ENCODE data around the gene YOD1.

Gene YOD1

GRCh38 chr1:207006083-207006482, 44.9 kb downstream of the YOD1 start:
- Histone ChIP-seq H3K14ac (ENCODE audit: low read length in 2 of 2) (no peak overlapping the region), H3K4me2 (ENCODE audit: low read length, poor library complexity, severe bottlenecking) (no peak overlapping the region), H4K91ac (ENCODE audit: low read length) (no peak overlapping the region), H3K9ac (ENCODE audit: low read length) (no peak overlapping the region), H3K4me1 (ENCODE audit: control insufficient read depth, insufficient read depth, low read depth, low read length) (peaks cover 10% of the 10 kb centered on the region), H2BK5ac (ENCODE audit: low read depth, low read length, poor library complexity, severe bottlenecking) (no peak overlapping the region), H3K18ac (ENCODE audit: low read depth in 1 of 2, low read length in 2 of 2) (no peak overlapping the region), H3K4me3 (ENCODE audit: insufficient read depth in 1 of 2, low read depth in 1 of 2, low read length in 2 of 2) (no peak overlapping the region), H4K8ac (ENCODE audit: low read length) (no peak overlapping the region), H3K36me3 (ENCODE audit: control insufficient read depth in 1 of 2, insufficient read depth in 2 of 2, low read depth in 1 of 2, low read length in 2 of 2) (no peaks in the 10 kb centered on the region), H2BK15ac (ENCODE audit: low read depth, poor library complexity, severe bottlenecking) (no peak overlapping the region), H3K23ac (ENCODE audit: low read length in 2 of 2) (no peak overlapping the region), H3K27ac (ENCODE audit: low read length, poor library complexity, severe bottlenecking) (no peak overlapping the region), H2AFZ (ENCODE audit: low read depth, low read length) (no peak overlapping the region), H3K79me1 (replicated peaks; ENCODE audit: low read length, poor library complexity, severe bottlenecking) (no peaks in the 10 kb centered on the region), H3K9me3 (ENCODE audit: control insufficient read depth, low read length) (no peaks in the 10 kb centered on the region), H2AK5ac (ENCODE audit: low read length, severe bottlenecking) (no peak overlapping the region), H3K27me3 (ENCODE audit: control insufficient read depth in 1 of 2, insufficient read depth in 1 of 2, low read length in 2 of 2) (peaks cover 0 to 14% of the 10 kb centered on the region in 2 experiments), H2BK12ac (ENCODE audit: low read length in 2 of 2) (no peak overlapping the region), H2BK120ac (ENCODE audit: low read depth, low read length) (no peak overlapping the region), H3K4ac (ENCODE audit: low read depth in 1 of 2, low read length in 2 of 2) (no peak overlapping the region)
- DNase-seq: no peak
- 100% methylated on average over 2 of the region's 3 CpGs for WGBS

GRCh38 chr1:207004931-207005830, 45.8 kb downstream of the YOD1 start:
- Histone ChIP-seq H2BK12ac (ENCODE audit: low read length in 2 of 2) (no peak overlapping the region), H2BK120ac (ENCODE audit: low read depth, low read length) (no peak overlapping the region), H3K27me3 (ENCODE audit: control insufficient read depth in 1 of 2, insufficient read depth in 1 of 2, low read length in 2 of 2) (peaks cover 0 to 12% of the 10 kb centered on the region in 2 experiments), H4K91ac (ENCODE audit: low read length) (no peak overlapping the region), H3K4me3 (ENCODE audit: insufficient read depth in 1 of 2, low read depth in 1 of 2, low read length in 2 of 2) (no peak overlapping the region), H2BK15ac (ENCODE audit: low read depth, poor library complexity, severe bottlenecking) (no peak overlapping the region), H3K23ac (ENCODE audit: low read length in 2 of 2) (no peak overlapping the region), H3K27ac (ENCODE audit: low read length, poor library complexity, severe bottlenecking) (no peak overlapping the region), H2AFZ (ENCODE audit: low read depth, low read length) (no peak overlapping the region), H3K4ac (ENCODE audit: low read depth in 1 of 2, low read length in 2 of 2) (no peak overlapping the region), H3K9ac (ENCODE audit: low read length) (no peak overlapping the region), H3K4me1 (ENCODE audit: control insufficient read depth, insufficient read depth, low read depth, low read length) (peaks cover 10% of the 10 kb centered on the region), H3K18ac (ENCODE audit: low read depth in 1 of 2, low read length in 2 of 2) (no peak overlapping the region), H4K8ac (ENCODE audit: low read length) (no peak overlapping the region), H3K36me3 (ENCODE audit: control insufficient read depth in 1 of 2, insufficient read depth in 2 of 2, low read depth in 1 of 2, low read length in 2 of 2) (no peaks in the 10 kb centered on the region), H2BK5ac (ENCODE audit: low read depth, low read length, poor library complexity, severe bottlenecking) (no peak overlapping the region), H3K14ac (ENCODE audit: low read length in 2 of 2) (no peak overlapping the region), H2AK5ac (ENCODE audit: low read length, severe bottlenecking) (peak overlapping the region; percentile 58), H3K79me1 (replicated peaks; ENCODE audit: low read length, poor library complexity, severe bottlenecking) (no peaks in the 10 kb centered on the region), H3K4me2 (ENCODE audit: low read length, poor library complexity, severe bottlenecking) (no peak overlapping the region), H3K9me3 (ENCODE audit: control insufficient read depth, low read length) (no peaks in the 10 kb centered on the region)
- peak; percentile 75 for DNase-seq
- 27% methylated on average over 7 of the region's 9 CpGs for whole genome bisulfite sequencing

GRCh38 chr1:207003210-207003609, 47.8 kb downstream of the YOD1 start:
- no peak overlapping the region for H3K9ac ChIP-seq (ENCODE audit: low read length)
- no peak for DNase-seq
- H3K27me3 ChIP-seq (ENCODE audit: control insufficient read depth in 1 of 2, insufficient read depth in 1 of 2, low read length in 2 of 2): peaks cover 0 to 8% of the 10 kb centered on the region in 2 experiments
- H3K27ac ChIP-seq (ENCODE audit: low read length, poor library complexity, severe bottlenecking): no peak overlapping the region
- H3K4me3 ChIP-seq (ENCODE audit: insufficient read depth in 1 of 2, low read depth in 1 of 2, low read length in 2 of 2): no peak overlapping the region
- peaks cover 7% of the 10 kb centered on the region for H3K4me1 ChIP-seq (ENCODE audit: control insufficient read depth, insufficient read depth, low read depth, low read length)
- H3K18ac ChIP-seq (ENCODE audit: low read depth in 1 of 2, low read length in 2 of 2): no peak overlapping the region
- H2AFZ ChIP-seq (ENCODE audit: low read depth, low read length): no peak overlapping the region
- no peak overlapping the region for H3K4me2 ChIP-seq (ENCODE audit: low read length, poor library complexity, severe bottlenecking)
- H2BK15ac ChIP-seq (ENCODE audit: low read depth, poor library complexity, severe bottlenecking): no peak overlapping the region
- H2BK120ac ChIP-seq (ENCODE audit: low read depth, low read length): no peak overlapping the region
- no peak overlapping the region for H3K14ac ChIP-seq (ENCODE audit: low read length in 2 of 2)
- no peak overlapping the region for H2BK5ac ChIP-seq (ENCODE audit: low read depth, low read length, poor library complexity, severe bottlenecking)
- H3K23ac ChIP-seq (ENCODE audit: low read length in 2 of 2): no peak overlapping the region
- no peak overlapping the region for H2BK12ac ChIP-seq (ENCODE audit: low read length in 2 of 2)
- H4K91ac ChIP-seq (ENCODE audit: low read length): no peak overlapping the region
- H3K4ac ChIP-seq (ENCODE audit: low read depth in 1 of 2, low read length in 2 of 2): no peak overlapping the region
- WGBS: 86% methylated on average over 4 of the region's 4 CpGs
- H3K9me3 ChIP-seq (ENCODE audit: control insufficient read depth, low read length): no peaks in the 10 kb centered on the region
- no peaks in the 10 kb centered on the region for H3K36me3 ChIP-seq (ENCODE audit: control insufficient read depth in 1 of 2, insufficient read depth in 2 of 2, low read depth in 1 of 2, low read length in 2 of 2)
- no peaks in the 10 kb centered on the region for H3K79me1 ChIP-seq (replicated peaks; ENCODE audit: low read length, poor library complexity, severe bottlenecking)
- H2AK5ac ChIP-seq (ENCODE audit: low read length, severe bottlenecking): no peak overlapping the region
- no peak overlapping the region for H4K8ac ChIP-seq (ENCODE audit: low read length)

- Histone ChIP-seq H3K18ac (ENCODE audit: low read depth in 1 of 2, low read length in 2 of 2) (no peak overlapping the region), H3K23ac (ENCODE audit: low read length in 2 of 2) (no peak overlapping the region), H3K4me3 (ENCODE audit: insufficient read depth in 1 of 2, low read depth in 1 of 2, low read length in 2 of 2) (no peak overlapping the region), H3K27ac (ENCODE audit: low read length, poor library complexity, severe bottlenecking) (no peak overlapping the region), H3K9me3 (ENCODE audit: control insufficient read depth, low read length) (no peaks in the 10 kb centered on the region), H3K27me3 (ENCODE audit: control insufficient read depth in 1 of 2, insufficient read depth in 1 of 2, low read length in 2 of 2) (peaks cover 0 to 8% of the 10 kb centered on the region in 2 experiments), H2AK5ac (ENCODE audit: low read length, severe bottlenecking) (no peak overlapping the region), H4K91ac (ENCODE audit: low read length) (no peak overlapping the region), H3K4me1 (ENCODE audit: control insufficient read depth, insufficient read depth, low read depth, low read length) (peaks cover 7% of the 10 kb centered on the region), H2BK5ac (ENCODE audit: low read depth, low read length, poor library complexity, severe bottlenecking) (no peak overlapping the region), H3K4me2 (ENCODE audit: low read length, poor library complexity, severe bottlenecking) (no peak overlapping the region), H3K4ac (ENCODE audit: low read depth in 1 of 2, low read length in 2 of 2) (no peak overlapping the region), H2AFZ (ENCODE audit: low read depth, low read length) (no peak overlapping the region), H3K79me1 (replicated peaks; ENCODE audit: low read length, poor library complexity, severe bottlenecking) (no peaks in the 10 kb centered on the region), H2BK120ac (ENCODE audit: low read depth, low read length) (no peak overlapping the region), H2BK12ac (ENCODE audit: low read length in 2 of 2) (no peak overlapping the region), H4K8ac (ENCODE audit: low read length) (no peak overlapping the region), H2BK15ac (ENCODE audit: low read depth, poor library complexity, severe bottlenecking) (no peak overlapping the region), H3K9ac (ENCODE audit: low read length) (no peak overlapping the region), H3K14ac (ENCODE audit: low read length in 2 of 2) (no peak overlapping the region), H3K36me3 (ENCODE audit: control insufficient read depth in 1 of 2, insufficient read depth in 2 of 2, low read depth in 1 of 2, low read length in 2 of 2) (no peaks in the 10 kb centered on the region)
- WGBS: 60% methylated on average over 1 of the region's 1 CpG
- DNase-seq: no peak
Measured at GRCh38 chr1:207002724-207003146, 48.3 kb downstream of the YOD1 start.
